HG03066 (cell line): ENCODE results near the gene TNNI3K.

Experiments
- ATAC-seq: cut with Tn5 transposase; IDR thresholded peaks from one replicate; pipeline ENCODE4 v1.9.1; 2021; ENCODE audit warnings: low read depth; ENCODE audit not compliant: unreplicated experiment

TNNI3K gene

GRCh38 chr1:74531796-74532195 is 296.6 kb downstream of the TNNI3K start:
- ATAC-seq = no peak

DNA sequence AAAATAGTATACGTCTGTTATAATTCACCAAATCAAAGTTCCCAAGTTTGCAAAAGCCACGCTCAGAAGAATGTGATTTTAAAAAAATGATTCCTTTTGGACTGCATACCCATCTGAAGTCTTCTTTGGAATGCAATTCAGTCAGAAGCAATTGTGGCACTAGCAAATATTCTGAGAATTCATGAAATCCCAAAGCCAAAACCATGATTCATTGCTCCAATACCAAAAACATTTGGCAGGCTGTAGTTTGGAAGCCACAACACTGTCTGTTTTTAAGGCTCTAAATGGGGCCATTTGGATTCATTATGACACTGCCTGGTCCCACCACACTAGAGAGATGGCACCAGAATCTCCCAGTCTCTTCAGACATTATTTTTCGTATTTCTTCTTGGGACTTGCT is 299.1 kb downstream of the TNNI3K start:
- no peak for ATAC-seq

DNA sequence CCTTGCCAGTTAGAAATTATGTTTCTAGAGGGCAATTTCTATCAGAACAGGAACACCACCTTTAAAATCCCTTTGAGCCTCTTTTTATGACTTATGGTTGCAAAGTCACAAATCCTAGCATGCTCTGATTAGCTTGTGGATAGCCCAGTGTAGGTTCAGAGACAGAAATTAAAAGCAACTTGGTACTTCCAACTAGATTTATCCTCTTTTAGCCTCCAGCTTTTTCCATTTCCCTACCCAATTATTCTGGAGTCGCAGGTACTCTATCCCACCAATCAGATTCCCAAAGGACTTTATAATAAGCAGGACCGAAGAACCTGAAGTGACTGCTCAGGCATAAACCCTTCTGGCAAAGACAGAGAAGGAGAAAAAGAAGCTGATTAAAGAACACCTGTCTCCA is 310.6 kb downstream of the TNNI3K start:
- no peak for ATAC-seq

DNA sequence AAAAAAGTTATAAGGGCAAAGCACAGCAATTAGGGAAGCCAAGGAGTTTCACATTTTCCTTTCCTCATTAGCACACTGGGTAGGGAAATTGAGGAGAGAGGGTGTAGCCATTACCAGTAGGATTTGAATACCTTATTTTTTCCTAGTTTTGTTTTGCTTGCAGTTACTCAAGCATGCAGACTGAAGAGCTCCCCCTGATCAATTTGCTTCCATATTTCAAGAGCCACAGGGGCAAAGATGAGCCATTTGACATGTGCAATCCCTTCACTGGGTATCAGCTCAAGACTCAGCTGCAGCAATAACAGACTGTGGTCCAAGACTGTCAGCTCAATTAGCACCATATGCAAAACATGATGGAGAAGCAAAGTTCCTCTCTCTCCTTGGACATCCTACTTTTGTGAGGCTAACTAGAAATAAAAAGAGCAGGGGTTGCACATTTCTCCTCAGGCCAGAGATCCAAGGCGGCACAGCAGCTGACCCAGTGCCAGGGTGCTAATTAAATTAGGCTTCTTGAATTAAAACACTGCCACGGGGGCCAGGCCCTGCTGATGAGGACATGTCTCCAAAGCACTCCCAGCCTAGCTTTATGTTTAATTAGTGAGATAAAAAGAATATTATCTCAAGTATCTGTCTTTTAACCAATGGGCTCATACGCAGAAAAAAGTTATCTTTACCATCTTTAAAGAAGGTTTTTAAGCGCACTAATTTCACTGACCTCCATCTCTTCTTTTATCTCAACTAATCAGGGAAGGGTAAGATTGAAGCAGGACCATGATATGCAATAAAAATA is 314.0 kb downstream of the TNNI3K start:
- no peak for ATAC-seq

- ATAC-seq = no peak
Measured at GRCh38 chr1:74549932-74550331, 314.7 kb downstream of the TNNI3K start.

GRCh38 chr1:74570797-74571492 is 335.8 kb downstream of the TNNI3K start:
- no peak for ATAC-seq

DNA sequence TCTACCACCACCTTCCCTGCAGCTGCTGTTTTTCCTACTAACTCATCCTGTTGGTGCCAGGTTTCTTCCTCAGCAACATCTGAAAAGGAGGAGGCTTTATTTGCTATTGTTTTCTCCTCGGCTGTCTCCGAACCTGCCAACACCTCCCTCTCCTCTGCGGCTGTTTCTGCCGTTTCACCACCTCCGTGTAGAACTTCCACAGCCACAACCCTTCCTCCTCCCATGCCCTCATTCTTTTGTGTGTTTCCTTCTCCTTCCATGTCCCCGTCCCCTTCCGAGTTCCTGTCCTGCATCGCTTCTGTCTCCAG is 336.3 kb downstream of the TNNI3K start:
- ATAC-seq = no peak

DNA sequence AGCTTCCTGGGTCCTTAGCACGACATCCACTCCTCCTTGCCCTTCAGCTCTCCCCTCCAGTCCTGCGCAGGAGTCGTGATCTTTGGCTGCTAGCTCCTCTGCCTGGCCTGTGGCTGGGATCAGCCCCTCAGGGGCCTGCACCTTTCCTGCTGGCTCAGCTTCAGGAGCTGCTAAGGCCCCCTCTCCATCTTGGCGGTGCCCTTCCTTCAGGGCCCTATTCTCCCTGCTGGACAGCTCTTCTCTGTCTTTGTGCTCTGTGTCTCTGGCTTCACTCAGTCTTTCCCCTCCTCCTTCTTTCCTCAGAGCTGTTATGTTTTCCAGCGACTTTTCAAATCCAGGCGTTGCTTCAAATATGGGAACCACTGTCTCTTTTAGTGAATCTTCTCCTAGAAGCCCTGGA is 336.7 kb downstream of the TNNI3K start:
- no peak for ATAC-seq

DNA sequence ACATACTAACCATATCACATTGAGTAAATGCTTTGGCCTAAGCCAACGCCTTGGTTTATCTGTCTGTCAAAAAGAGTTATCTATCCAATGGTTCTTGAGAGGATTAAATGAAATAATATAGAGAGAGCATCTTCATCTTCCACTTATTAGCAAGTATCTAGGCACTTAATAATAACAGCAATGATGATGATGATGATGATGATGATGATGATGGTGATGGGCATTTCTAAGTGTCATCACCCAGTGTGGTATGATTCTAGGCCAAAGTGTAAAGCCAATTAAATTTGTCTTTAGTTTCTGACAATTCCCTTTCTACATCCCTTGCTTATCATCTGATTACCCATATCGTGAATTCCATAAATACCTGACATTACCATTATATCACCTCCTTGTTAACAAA is 342.9 kb downstream of the TNNI3K start:
- ATAC-seq = no peak

GRCh38 chr1:74579425-74579824 is 344.2 kb downstream of the TNNI3K start:
- ATAC-seq = peak; percentile 99

GRCh38 chr1:74583397-74583796 is 348.2 kb downstream of the TNNI3K start:
- no peak for ATAC-seq

DNA sequence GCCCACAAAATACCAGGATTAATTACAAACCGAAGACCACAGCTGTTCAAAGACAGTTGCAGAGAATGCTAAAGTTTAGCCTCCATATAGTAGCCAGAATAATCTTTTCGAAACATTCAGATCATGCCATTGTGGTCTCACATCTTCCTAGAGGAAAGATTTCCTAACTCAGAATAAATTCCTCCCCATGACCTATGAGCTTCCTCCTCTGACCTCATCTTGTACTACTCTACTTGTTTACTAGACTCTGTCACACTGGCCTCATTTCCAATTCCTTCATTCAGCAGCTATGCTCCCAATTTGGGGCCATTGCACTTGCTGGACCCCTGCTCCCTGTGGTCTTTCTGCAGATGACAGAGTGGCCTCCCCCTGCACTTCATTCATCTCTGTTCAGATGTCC is 349.0 kb downstream of the TNNI3K start:
- no peak for ATAC-seq

DNA sequence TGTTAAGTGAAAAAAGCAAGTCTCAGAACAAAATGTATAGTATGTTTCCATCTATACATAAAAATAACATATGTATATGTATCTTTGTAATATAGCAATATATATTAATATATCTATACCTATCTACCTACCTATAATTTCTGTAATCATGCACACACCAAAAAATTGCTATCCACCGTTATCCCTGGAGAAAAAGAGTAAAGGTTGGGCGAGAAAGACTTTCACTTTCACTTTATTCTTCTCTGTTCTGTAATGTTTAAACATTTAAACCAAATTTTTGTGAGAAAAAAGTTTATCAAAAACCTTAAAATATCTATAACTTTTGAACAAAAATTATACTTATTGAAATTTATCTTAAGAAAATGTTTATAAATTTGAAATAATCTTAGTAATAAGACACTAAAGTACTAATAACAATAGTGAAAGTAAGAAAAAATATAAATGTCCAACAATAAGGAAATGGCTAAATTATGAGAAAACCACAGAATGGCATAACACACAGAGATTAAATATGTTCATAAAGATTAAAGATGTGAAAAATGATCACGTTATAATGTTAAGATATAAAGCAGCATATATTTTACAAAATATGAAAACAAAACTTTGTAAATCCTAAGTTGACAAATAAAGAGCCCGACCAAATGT is 351.2 kb downstream of the TNNI3K start:
- no peak for ATAC-seq

- no peak for ATAC-seq
Measured at GRCh38 chr1:74587888-74588287, 352.7 kb downstream of the TNNI3K start.

DNA sequence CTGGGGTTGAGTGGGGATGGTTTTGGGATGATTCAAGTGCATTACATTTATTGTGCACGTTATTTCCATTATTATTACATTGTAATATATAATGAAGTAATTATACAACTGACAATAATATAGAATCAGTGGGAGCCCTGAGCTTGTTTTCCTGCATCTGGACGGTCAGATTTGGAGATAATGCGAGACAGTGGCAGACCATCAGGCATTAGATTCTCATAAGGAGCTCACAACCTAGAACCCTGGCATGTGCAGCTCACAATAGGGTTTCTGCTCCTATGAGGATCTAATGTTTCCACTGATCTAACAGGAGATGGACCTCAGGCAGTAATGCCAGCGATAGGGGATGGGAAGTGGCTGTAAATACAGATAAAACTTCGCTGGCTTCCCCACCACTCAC is 355.1 kb downstream of the TNNI3K start:
- no peak for ATAC-seq

- no peak for ATAC-seq
Measured at GRCh38 chr1:74591949-74592348, 356.8 kb downstream of the TNNI3K start.

GRCh38 chr1:74592580-74593355 is 357.6 kb downstream of the TNNI3K start:
- no peak for ATAC-seq
